Activated naive CD8-positive, alpha-beta T cell treated with anti-CD3 and anti-CD28 coated beads, Interleukin-2, amount 50 U/mL, for 24 hours (primary cell): ENCODE measurements around the gene KDM4D.
A peak's percentile ranks its signal among the peaks of the same experiment; 100 is the strongest.
"Not testable (repeated sequence)": the region's sequence is repeated elsewhere in the genome, so short reads cannot be mapped to it uniquely, and the experiment has no call there.

Experiments
- ATAC-seq: fragments of 150-1000 bp; cut with Tn5 transposase; one replicate; pipeline ENCODE4 v1.10.0; 2021
- DNase-seq: peaks from one replicate; pipeline ENCODE4 v3.0.0; 2021
- H3K27ac Mint-ChIP-seq: one replicate; pipeline ENCODE4 v1.8.0; 2021; ENCODE audit warnings: mild to moderate bottlenecking, mixed read lengths
- H3K27me3 Mint-ChIP-seq: one replicate; pipeline ENCODE4 v1.8.0; 2021; ENCODE audit warnings: mixed read lengths
- H3K36me3 Mint-ChIP-seq: one replicate; pipeline ENCODE4 v1.8.0; 2021; ENCODE audit warnings: low read depth, mixed read lengths
- H3K4me1 Mint-ChIP-seq: one replicate; pipeline ENCODE4 v1.8.0; 2021; ENCODE audit warnings: mixed read lengths
- H3K4me3 Mint-ChIP-seq: one replicate; pipeline ENCODE4 v1.8.0; 2021; ENCODE audit warnings: mild to moderate bottlenecking, moderate library complexity, mixed read lengths
- H3K9me3 Mint-ChIP-seq: one replicate; pipeline ENCODE4 v1.8.0; 2021; ENCODE audit warnings: mixed read lengths

KDM4D gene

DNA sequence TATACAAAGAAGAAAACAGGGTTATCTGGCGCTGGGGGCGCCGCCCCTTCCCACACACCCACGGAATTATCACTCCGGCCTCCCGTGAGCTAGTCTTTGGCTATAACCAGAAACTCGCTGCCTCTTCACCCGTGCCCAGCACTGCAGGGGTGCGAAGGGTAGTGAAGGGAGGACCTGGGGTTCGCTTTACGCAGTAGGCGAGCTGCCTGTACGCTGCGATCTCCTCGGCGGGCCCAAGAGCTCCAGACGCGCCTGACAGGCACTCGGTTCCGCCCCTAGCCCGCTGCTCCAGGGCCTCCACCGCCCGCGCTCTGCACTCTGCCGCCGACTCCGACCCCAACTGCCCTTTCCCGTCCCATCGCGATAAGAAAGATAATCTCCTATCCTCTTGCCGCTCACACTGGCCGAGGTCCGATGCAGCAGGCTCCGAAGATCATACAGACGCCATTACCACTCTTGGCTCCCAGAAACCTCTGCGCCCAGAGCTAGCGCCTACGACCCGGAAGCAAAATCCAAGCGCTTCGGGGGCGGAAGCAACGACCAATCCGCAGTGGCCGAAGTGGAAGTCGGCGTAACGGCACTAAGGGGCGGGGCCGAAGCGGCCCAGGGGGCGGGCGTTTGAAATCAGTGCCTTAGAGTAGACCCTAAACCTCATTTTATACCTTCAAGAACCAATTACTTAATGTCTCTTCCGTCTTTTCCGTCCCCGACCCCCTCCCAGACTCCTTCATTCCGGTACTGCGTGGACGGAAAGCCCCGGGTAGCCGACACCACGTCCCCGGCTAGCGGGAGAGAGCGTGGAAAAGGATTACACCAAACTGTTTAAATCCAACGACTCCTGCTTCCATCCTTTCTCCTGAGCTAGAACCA lies at the start of gene KDM4D, which contains the start of gene CWC15:
Gene KDM4D (plus strand): TSS at position 611 of the 870 bp plus-strand sequence. CDS start 23,664 bp downstream, outside the sequence.
Gene CWC15 (minus strand): TSS at position 458 of the 870 bp plus-strand sequence. CDS start 1,371 bp downstream, outside the sequence.
- ATAC-seq (peak; percentile 99), DNase-seq (peak; percentile 93)
- Mint-ChIP-seq H3K27ac (peak within 1 kb of the TSS; percentile 96), H3K4me1 (peaks cover 34% of the 10 kb centered on the region), H3K36me3 (peaks cover 31% of the 10 kb centered on the region), H3K27me3 (no peaks in the 10 kb centered on the region), H3K9me3 (no peaks in the 10 kb centered on the region), H3K4me3 (peak within 1 kb of the TSS; percentile 99)

DNA sequence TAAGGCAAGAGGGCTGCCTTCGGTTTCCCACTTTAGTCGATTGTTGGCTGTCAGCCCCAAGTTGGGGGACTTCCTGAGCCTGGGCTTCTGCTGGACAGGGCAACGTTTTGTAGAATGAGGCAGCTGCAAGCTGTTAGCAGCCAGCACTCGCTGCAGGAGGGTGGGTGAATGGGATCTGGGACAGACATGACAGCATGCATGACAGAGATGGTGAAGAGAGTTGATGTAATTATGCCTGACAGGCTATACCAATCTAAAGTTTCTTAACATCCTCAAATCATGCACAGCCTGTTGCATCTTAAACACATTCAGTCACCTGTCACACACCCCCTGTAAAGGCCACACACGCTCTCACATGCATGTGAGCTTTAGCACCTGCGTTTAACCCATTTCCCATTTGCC lies 49.3 kb upstream of the KDM4D start:
- H3K27me3 Mint-ChIP-seq, result no peaks in the 10 kb centered on the region
- peaks cover 13% of the 10 kb centered on the region for H3K9me3 Mint-ChIP-seq
- H3K27ac Mint-ChIP-seq, result no peak overlapping the region
- no peak overlapping the region for H3K4me3 Mint-ChIP-seq
- ATAC-seq (no peak), DNase-seq (no peak)
- H3K4me1 Mint-ChIP-seq, result peaks cover 32% of the 10 kb centered on the region
- peaks cover 6% of the 10 kb centered on the region for H3K36me3 Mint-ChIP-seq

DNA sequence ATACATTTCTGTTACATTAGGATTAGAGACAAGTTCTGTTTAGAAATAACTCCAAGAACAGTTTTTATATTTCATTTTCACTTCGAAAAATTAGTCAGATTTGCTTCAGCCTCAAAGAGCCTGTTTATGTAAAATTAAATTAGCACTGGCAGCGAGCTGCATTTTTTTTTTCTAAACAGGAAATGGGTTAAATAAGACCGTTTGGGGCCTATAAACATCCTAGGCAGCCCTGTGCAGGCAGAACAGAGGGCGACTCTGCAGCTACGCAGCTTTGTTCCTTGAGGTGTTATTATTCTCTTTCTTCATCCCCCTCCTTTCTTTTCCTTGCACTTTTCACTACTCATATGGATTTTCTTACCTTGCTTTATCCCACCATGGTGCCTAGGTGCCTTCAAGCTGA lies 48.9 kb upstream of the KDM4D start:
- peaks cover 32% of the 10 kb centered on the region for H3K4me1 Mint-ChIP-seq

DNA sequence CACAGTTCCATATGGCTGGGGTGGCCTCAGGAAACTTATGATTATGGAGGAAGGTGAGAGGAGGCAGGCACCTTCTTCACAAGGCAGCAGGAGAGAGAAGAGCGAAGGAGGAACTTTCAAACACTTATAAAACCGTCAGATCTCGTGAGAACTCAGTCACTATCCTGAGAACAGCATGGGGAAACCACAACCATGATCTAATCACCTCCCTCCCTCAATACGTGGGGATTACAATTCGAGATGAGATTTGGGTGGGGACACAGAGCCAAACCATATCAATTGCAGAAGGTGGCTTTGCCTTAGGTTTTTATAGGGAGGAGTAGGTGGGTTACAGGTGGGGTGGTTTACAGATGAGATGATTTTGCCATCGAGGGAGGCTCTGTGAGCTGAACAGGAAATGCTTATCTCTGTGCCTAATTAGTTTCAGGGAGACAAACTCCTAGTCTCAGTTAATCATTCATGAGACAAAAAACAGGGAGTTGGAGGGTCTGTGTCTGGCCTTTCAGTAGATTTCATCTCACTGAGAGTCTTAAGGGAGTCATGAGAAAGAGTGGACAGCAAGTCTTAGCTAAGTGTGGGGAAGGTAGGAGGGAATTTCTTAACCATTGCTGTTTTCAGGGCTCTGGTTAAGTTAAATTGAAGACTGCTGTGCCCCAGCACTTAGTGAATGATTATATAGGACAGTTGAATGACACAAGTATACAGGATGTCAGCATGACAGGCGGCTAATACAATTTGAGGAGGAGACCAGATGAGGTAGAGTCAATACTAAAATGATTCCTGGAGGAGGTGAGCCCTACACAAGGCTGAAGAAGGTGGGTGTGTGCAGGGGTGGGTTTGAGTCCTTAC lies 47.9 kb upstream of the KDM4D start:
- peaks cover 13% of the 10 kb centered on the region for H3K9me3 Mint-ChIP-seq
- peaks cover 6% of the 10 kb centered on the region for H3K36me3 Mint-ChIP-seq
- H3K4me1 Mint-ChIP-seq, result peaks cover 32% of the 10 kb centered on the region
- H3K27me3 Mint-ChIP-seq, result no peaks in the 10 kb centered on the region
- no peak for DNase-seq
- no peak for ATAC-seq
- no peak overlapping the region for H3K4me3 Mint-ChIP-seq
- no peak overlapping the region for H3K27ac Mint-ChIP-seq

More for the DNA sequence above, 48.9 kb upstream of the KDM4D start:
- peak overlapping the region; percentile 51 for H3K27ac Mint-ChIP-seq
- no peak overlapping the region for H3K4me3 Mint-ChIP-seq
- H3K36me3 Mint-ChIP-seq, result peaks cover 6% of the 10 kb centered on the region
- no peak for DNase-seq
- no peak for ATAC-seq
- H3K9me3 Mint-ChIP-seq, result peaks cover 13% of the 10 kb centered on the region
- no peaks in the 10 kb centered on the region for H3K27me3 Mint-ChIP-seq

GRCh38 chr11:94926271-94926625 lies 47.3 kb upstream of the KDM4D start:
- H3K4me3 Mint-ChIP-seq, result no peak overlapping the region
- no peak overlapping the region for H3K27ac Mint-ChIP-seq
- peaks cover 32% of the 10 kb centered on the region for H3K4me1 Mint-ChIP-seq
- no peak for ATAC-seq
- peaks cover 13% of the 10 kb centered on the region for H3K9me3 Mint-ChIP-seq
- peaks cover 6% of the 10 kb centered on the region for H3K36me3 Mint-ChIP-seq
- DNase-seq, result no peak
- no peaks in the 10 kb centered on the region for H3K27me3 Mint-ChIP-seq

DNA sequence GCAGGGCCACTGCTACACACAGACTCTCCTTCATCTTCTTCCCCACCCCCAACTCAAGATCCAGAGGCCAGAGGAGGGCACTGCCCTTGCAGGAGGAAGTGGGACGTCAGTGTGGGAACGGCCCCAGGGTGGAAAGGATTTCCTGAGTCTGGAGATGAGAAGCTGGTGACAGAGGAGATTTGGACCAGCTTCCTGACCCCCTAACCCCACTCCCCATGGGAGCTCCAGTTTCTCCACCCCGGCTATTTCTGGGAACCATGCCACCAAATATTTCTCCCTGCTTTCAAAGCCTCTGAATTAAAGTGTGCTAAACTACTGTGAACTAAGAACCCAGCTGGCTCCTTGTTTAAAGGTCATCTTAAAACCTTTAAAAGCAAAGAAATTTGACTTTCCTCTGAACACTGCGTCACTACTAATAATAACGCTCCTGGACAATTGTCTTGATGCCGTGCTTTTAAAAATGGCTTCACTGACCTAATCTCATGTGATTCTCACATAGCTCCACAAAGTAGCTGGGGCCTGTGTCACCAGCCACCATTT lies 46.7 kb upstream of the KDM4D start:
- DNase-seq (no peak), ATAC-seq (no peak)
- peaks cover 32% of the 10 kb centered on the region for H3K4me1 Mint-ChIP-seq
- no peaks in the 10 kb centered on the region for H3K27me3 Mint-ChIP-seq
- H3K9me3 Mint-ChIP-seq, result peaks cover 13% of the 10 kb centered on the region
- H3K36me3 Mint-ChIP-seq, result peaks cover 6% of the 10 kb centered on the region
- H3K4me3 Mint-ChIP-seq, result no peak overlapping the region
- no peak overlapping the region for H3K27ac Mint-ChIP-seq

GRCh38 chr11:94928117-94928990 lies 45.2 kb upstream of the KDM4D start:
- Mint-ChIP-seq H3K36me3 (peaks cover 6% of the 10 kb centered on the region), H3K4me1 (peaks cover 33% of the 10 kb centered on the region), H3K27ac (no peak overlapping the region), H3K27me3 (no peaks in the 10 kb centered on the region), H3K4me3 (no peak overlapping the region), H3K9me3 (peaks cover 13% of the 10 kb centered on the region)
- DNase-seq (no peak), ATAC-seq (no peak)

- H3K4me3 Mint-ChIP-seq, DNase-seq, H3K27me3 Mint-ChIP-seq, H3K27ac Mint-ChIP-seq, H3K9me3 Mint-ChIP-seq, ATAC-seq, H3K36me3 Mint-ChIP-seq: not testable (repeated sequence)
- peaks cover 29% of the 10 kb centered on the region for H3K4me1 Mint-ChIP-seq
Measured at GRCh38 chr11:94932072-94932471, 41.4 kb upstream of the KDM4D start.

DNA sequence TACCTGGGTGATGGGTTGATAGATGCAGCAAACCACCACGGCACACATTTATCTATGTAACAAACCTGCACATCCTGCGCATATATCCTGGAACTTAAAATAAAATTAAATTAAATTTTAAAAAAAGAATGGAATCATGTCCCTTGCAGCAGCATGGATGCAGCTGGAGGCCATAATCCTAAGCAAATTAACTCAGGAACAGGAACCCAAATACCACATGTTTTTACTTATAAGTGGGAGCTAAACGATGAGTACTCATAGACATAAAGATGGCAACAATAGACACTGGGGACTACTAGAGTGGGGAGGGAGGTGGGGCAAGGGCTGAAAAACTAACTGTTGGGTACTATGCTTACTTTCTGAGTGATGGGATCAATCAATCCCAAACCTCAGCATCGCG lies 41.0 kb upstream of the KDM4D start:
- ATAC-seq (no peak), DNase-seq (no peak)
- no peaks in the 10 kb centered on the region for H3K36me3 Mint-ChIP-seq
- H3K27me3 Mint-ChIP-seq, result no peaks in the 10 kb centered on the region
- peaks cover 29% of the 10 kb centered on the region for H3K4me1 Mint-ChIP-seq
- no peaks in the 10 kb centered on the region for H3K9me3 Mint-ChIP-seq
- no peak overlapping the region for H3K27ac Mint-ChIP-seq
- H3K4me3 Mint-ChIP-seq, result no peak overlapping the region

DNA sequence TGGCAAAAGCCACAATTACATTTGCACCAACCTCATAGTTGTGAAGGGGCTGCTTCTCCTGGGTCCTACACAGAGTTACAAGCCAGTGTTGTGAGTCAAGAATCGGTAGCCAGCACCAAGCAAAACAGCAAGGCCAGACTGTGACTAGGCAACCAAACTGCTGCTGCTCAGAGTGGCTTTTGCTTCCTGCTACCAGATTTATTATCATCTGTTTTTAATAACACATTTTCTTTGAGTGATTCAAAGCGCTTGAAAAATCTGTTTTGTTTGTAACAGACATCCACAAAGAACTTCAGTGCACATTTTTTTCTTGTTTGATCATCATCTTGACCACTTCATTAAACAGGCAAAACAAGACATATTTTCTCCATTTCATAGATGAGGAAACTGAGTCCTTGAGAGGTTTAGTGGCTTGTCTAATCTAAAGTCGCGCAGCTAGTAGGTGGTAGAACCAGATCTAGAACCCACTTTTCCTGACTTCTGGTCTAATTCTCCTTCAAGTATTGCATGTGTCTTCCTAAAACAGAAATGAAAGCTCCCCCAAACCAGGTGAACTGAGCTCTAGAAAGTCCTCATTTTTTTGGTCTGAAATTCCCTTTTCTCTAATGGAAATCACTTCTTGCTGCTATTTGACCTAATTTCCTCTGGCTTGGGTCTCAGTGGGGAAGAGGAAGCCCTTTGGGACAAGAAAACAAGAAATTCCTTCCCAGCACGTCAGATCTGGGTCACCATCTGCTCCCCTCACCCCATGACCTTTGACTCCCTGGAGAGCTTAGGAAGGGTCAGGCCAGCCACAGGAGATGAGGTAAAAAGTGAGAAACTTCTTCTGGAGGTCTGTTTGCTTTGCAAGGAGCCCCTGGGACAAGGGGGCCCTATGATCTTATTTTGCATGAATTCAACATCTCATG lies 40.0 kb upstream of the KDM4D start:
- DNase-seq (no peak), ATAC-seq (no peak)
- H3K9me3 Mint-ChIP-seq, result no peaks in the 10 kb centered on the region
- H3K27me3 Mint-ChIP-seq, result no peaks in the 10 kb centered on the region
- H3K4me3 Mint-ChIP-seq, result no peak overlapping the region
- no peaks in the 10 kb centered on the region for H3K36me3 Mint-ChIP-seq
- H3K27ac Mint-ChIP-seq, result no peak overlapping the region
- H3K4me1 Mint-ChIP-seq, result peaks cover 23% of the 10 kb centered on the region

DNA sequence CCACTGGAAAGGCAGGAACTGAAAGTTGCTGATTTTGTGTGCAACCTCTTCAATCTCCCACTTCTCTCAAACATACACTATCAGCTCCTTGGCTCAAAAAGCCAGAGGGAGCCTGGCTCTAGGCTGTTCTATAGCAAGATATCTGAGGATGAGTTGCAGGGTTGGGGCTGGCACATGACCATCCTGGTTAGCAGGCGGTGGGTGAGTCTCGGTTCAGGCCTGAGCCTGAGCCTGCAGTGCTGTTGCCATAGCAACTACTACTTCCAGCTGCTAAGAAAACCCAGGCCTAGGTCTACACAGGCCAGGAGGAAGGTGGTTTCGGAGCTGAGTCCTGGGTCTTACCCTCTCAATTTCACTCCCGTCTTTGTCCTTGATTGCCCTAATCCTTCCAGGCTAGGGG lies 39.1 kb upstream of the KDM4D start:
- H3K4me3 Mint-ChIP-seq, result no peak overlapping the region
- H3K4me1 Mint-ChIP-seq, result peaks cover 22% of the 10 kb centered on the region
- no peaks in the 10 kb centered on the region for H3K36me3 Mint-ChIP-seq

DNA sequence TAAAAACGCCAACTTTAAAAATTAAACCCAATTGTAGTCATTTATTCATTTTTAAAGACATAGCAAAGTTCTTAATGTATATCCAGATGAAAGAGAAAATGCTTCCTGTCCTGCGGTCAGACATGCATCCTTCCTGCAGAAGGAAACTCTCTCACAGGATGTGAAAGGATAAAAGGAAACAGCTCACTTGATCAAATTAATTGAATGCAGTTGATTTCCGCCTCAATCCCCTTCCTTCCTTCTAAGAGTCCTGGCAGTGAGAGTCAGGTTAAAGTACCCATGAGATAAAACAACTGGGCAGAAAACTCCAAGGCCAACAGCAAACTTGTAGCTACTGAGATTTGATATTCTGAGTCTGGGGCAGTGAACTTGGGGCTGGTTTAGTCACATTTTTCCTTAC lies 38.7 kb upstream of the KDM4D start:
- Mint-ChIP-seq H3K36me3 (no peaks in the 10 kb centered on the region), H3K9me3 (no peaks in the 10 kb centered on the region), H3K27me3 (no peaks in the 10 kb centered on the region), H3K4me3 (no peak overlapping the region), H3K27ac (no peak overlapping the region), H3K4me1 (peaks cover 22% of the 10 kb centered on the region)
- ATAC-seq, result no peak
- DNase-seq, result no peak

More for the DNA sequence above, 39.1 kb upstream of the KDM4D start:
- ATAC-seq (peak; percentile 59), DNase-seq (no peak)
- Mint-ChIP-seq H3K27ac (no peak overlapping the region), H3K27me3 (no peaks in the 10 kb centered on the region), H3K9me3 (no peaks in the 10 kb centered on the region)
